Dermis blood vessel endothelial cell (primary cell): Measurements from ENCODE around the gene PLA2G4E. TPM values are rescaled to one million over a fixed set of nuclear protein-coding genes. Genes with fewer than 3 reads are reported as not detected.
A peak's percentile ranks its signal among the peaks of the same experiment; 100 is the strongest.

ENCODE experiments used
- DNase-seq: peaks from one replicate; pipeline ENCODE4 v3.0.0; 2010
- total RNA-seq: library from RNA; depleted of rRNA; stranded (reverse); fragments of >200 nt; gene quantifications from 2 replicates; pipeline ENCODE4 v1.2.3, GENCODE V29; 2014

The PLA2G4E gene, protein sequence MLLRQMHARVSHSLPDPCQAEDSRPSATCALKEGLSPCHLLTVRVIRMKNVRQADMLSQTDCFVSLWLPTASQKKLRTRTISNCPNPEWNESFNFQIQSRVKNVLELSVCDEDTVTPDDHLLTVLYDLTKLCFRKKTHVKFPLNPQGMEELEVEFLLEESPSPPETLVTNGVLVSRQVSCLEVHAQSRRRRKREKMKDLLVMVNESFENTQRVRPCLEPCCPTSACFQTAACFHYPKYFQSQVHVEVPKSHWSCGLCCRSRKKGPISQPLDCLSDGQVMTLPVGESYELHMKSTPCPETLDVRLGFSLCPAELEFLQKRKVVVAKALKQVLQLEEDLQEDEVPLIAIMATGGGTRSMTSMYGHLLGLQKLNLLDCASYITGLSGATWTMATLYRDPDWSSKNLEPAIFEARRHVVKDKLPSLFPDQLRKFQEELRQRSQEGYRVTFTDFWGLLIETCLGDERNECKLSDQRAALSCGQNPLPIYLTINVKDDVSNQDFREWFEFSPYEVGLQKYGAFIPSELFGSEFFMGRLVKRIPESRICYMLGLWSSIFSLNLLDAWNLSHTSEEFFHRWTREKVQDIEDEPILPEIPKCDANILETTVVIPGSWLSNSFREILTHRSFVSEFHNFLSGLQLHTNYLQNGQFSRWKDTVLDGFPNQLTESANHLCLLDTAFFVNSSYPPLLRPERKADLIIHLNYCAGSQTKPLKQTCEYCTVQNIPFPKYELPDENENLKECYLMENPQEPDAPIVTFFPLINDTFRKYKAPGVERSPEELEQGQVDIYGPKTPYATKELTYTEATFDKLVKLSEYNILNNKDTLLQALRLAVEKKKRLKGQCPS
- total RNA-seq: not detected in 2 replicates

DNA sequence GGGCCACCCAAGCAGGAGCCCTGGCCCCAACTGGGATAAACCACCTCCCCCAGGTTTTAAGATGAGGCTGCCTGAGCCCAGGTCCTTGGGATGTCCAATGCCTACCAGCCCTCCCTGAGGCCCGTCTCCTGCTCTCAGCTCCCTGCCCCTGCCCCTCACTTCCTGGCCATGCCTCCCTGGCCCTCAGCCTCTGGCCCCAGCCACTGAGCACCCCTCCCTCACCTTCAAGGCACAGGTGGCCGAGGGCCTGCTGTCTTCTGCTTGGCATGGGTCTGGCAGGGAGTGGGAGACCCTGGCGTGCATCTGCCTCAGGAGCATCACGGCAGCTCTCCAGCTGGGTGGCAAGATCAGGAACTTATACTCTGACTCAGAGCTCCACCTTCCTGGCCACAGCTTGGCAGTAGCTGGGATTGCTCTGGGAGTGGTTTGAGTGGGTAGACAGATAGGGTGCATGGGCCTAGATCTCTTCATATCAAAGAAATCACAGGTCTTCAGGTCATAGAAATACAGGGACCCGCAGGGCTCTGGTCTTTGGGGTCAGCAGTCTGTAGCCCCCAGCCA lies at the start of gene PLA2G4E:
Gene PLA2G4E (minus strand): TSS at position 330 of the 561 bp plus-strand sequence. CDS start 12 bp downstream, at position 318.
- no peak for DNase-seq

GRCh38 chr15:42070279-42070975 lies 49.6 kb upstream of the PLA2G4E start:
- DNase-seq: no peak

- no peak for DNase-seq
Observed at GRCh38 chr15:42069496-42070278, 48.8 kb upstream of the PLA2G4E start.

- DNase-seq: no peak
Observed at GRCh38 chr15:42069025-42069424, 48.2 kb upstream of the PLA2G4E start.

DNA sequence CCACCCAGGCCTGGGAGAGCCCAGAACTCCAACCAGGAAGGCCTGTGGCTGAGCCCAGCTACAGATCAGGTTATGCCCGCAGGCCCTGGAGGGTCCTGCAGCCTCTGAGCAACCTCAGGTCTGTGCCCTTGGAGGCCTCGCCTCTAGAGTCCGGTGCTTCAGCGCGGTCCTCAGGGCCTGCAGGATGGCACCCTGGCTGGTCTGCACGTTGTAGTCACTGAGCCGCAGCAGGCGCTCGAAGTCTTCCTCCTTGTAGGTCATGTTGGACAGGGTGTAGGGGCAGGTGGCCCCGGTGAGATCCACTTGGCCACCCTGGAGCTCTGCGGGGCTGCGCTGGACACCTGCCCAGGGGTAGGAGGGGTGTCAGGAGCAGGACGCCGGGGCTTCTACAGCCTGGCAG lies 47.8 kb upstream of the PLA2G4E start:
- DNase-seq: no peak

DNA sequence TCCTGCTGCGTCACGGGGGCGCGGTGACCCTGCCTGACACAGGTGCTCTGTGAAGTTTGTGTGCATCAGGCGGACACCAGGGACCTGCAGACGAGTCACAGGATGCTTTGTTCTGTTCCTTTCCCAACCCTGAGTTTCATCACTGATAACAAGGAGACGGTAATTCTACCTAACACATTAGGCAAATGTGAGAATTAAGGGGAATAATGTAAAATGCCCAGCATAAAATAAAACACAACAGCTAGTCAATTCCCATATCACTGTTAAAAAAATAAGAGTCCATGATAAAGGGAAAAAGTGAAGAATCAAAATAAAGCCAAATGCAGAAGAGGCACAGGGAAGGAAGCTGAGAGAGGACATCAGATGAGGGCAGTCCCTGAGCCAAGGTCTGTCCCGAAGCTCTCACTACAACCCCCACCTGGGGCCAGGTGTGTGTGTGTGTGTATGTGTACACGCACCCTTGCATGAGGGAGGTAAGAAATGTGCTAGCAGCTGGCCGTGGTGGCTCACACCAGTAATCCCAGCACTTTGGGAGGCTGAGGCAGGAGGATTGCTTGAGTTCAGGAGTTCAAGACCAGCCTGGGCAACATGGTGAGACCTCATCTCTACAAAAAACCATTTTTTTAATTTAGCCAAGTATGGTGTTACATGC lies 46.0 kb upstream of the PLA2G4E start:
- no peak for DNase-seq

DNA sequence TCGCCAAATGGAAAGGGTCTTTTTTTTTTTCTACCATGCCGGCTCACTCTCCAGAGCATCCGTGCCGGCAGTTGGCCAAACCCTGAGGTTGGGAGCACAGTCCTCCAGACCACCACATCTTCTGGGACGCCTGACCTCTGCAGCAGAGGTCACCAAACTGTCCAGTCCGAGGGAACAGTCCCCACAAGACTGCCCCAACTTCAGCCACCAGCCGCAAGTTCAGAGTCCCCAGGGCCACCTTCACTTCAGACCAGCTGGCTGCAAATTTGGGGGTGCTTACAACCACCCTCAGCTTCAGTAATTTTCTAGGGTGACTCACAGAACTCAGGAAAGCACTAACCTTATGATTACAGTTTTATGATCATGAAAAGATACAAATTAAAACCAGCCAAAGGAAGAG lies 44.6 kb upstream of the PLA2G4E start:
- DNase-seq: no peak

DNA sequence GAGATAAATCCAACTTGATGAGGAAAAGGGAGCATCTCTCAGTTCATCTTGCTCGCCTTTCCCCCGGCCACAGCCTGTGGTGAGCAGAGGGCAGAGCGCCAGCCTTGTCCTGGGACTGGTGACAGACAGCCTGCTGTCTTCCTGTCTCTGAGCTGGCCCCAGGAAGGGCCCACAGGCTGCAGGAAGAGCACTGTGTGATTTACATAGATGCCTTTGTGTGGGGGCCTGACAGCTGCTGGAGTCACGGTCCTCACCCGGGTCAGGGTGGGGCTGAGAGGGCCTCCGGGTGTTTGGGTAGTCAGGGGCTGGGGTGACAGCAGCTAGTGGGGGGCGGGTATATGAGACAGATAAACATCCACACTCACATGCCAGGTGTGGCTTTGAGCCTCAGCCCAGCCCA lies 44.2 kb upstream of the PLA2G4E start:
- DNase-seq: peak; percentile 41

DNA sequence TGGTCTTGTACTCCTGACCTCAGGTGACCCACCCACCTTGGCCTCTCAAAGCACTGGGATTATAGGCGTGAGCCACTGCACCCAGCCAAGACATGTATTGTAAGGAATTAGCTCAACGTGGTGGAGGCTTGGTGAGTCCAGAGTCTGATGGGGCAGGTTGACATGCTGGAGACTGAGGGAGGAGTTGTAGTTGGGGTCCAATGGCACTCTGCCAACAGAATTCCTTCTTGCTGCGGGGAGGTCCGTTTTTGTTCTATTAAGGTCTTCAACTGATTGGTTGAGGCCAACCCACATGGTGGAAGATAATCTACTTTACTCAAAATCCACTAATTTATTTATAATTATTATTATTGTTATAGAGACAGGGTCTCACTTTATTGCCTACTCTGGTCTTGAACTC lies 43.4 kb upstream of the PLA2G4E start:
- no peak for DNase-seq

GRCh38 chr15:42063122-42063848 lies 42.4 kb upstream of the PLA2G4E start:
- DNase-seq: no peak

DNA sequence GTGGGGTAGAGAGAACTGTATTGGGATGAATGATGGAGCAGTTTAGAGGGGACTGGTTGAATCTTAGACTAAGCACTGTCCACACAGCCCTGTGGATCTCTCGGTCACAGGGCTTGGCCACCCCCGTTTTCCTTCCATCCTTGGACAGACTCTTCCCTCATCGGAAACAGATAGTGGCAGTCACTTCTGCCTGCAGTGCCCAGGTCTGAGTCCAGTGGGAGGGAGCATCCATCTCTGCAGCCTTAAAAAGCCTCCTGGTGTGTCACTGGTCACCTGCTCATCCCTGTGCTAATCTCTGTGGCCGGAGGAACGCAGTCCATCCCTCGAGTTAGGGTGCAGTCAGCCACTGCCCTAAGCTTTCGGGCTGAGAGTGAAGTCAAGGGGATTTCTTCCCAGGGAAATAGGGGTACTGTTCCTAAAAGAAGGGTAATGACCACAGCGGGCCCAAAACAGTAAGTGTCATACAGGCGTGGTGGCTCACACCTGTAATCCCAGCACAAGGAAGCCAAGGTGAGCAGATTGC lies 41.5 kb upstream of the PLA2G4E start:
- no peak for DNase-seq

DNA sequence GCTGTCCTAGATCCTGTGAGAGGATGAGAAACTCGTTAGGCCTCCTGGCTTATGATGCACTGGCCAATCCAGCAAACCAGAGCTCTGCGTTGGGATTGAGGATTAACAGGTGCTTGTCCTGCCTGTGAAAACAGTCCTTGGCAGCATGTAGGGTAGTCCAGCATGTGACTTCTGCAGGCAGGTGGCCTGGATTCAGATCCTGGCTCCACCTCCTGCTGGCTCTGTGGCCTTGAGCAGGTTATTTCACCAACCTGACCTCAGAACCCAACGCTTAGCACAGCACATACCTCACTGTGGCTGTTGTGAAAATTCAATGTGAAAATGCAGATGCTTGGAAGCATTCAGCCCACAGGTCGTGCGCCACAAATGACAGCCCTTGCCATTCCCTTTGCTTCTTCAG lies 40.0 kb upstream of the PLA2G4E start:
- no peak for DNase-seq

DNA sequence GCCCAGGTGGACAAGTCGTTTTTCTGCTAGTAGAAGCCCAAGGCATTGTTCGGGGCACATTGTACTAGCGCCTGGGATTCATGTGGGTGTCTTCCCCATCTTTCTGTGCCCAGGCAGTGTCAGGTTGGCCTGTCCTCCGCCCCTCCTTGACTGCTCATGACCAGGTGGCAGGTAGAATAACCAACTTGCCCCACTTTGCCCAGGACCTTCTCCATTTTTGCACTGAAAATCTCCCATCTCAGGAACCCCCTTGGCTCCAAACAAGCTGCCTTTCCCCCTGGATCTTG lies 39.6 kb upstream of the PLA2G4E start:
- no peak for DNase-seq

- DNase-seq: peak; percentile 76
Observed at GRCh38 chr15:42059661-42060476, 39.0 kb upstream of the PLA2G4E start.

GRCh38 chr15:42058791-42059190 lies 37.9 kb upstream of the PLA2G4E start:
- no peak for DNase-seq

DNA sequence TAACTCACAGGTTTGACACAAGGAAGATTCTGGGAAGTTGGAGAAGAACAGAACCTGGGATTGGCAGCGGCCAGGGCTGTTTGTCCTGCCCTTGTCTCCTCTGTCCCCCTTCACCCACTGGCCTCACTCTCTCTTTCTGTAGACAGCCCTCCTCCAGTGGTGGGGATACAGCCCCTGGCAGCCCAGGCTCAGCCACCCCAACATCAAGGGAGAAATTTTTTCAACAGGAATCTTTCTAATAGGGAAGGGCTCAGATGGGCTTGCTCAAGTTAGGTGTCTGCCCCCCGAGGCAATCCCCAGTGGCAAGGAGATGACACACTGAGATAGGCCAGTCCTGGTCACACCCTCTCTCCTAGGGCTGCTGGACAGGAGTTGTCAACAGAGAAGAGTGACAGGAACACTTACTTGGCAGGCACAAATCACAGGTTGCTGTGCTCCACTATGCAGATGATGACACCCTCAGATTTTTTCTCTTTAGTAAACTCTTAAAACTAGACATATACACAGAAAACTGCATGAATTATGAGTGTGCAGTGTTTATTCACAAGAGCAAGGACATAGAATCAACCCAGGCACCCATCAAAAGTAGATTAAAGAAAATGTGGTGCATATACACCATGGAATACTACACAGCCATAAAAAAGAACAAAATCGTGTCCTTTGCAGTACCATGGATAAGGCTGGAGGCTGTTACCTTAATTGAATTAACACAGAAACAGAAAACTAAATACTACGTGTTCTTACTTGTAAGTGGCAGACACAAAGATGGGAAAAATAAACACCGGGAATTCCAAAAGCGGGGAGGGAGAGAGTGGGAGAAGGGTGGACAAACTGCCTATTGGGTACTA lies 37.2 kb upstream of the PLA2G4E start:
- no peak for DNase-seq

DNA sequence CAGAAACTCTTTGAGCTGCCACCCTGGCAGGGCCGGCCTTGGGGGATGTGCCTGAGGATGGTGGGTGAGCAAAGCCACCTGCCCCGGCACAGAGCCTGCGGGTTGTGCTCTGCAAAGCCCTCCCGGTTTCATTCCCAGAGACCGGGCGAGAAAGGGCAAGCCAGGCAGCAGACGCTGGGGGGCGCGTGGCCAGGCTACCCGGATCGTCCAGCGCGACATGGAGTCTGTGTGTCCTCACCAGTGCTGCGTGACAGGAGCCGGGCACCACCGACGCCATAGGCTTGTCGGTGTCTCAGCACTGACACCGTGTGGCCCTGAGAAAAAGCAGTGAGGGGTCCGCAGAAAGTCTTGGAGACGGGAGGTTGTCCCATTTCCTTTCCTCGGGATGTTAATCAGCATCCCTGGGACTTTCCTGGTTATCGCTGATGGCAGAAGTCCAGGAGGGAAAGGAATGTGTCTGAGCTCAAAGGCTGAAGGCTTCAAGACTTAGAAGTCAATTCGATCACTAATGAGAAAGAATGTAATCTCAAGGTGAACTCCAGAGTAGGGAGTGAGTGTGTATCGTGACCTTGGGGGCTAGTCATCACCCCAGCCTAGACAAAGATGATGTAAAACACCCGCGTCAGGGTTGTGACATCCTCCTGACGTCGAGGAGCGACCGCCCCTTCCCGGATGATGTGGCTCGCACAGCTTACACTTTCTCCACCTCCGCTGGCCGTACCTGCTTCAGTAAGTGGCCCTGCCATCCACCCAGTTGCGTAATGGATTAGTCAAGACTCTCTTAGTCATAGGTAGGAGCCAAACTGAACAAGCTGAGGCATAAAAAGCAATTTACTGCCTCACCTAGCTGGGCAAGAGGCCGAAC lies 36.3 kb upstream of the PLA2G4E start:
- DNase-seq: peak; percentile 91

DNA sequence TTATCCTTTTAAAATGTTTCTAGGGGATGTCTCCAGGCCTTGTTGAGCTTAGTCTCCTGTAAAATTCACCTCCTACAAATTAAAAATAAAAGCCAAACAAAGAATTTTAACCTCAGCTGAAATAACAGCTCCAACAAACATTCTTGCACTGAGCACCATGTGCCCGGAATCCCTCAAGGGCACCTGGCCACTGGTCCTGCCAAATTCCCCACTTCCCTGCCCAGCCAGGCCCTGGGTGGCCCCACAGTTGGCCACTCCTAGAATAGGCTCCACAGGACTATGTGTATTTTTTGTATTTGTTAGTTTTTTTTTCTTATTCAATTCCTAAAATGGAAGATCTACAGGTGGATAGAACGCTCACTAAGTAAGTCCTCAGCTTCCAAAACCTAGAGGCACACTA lies 33.1 kb upstream of the PLA2G4E start:
- no peak for DNase-seq
